CD4-positive, alpha-beta T cell treated with Interleukin-10 for 1 hour (primary cell): ENCODE measurements around the gene ATP8B3.
"Not testable (repeated sequence)": the region's sequence is repeated elsewhere in the genome, so short reads cannot be mapped to it uniquely, and the experiment has no call there.

ENCODE experiments used
- DNase-seq: peaks from one replicate; pipeline ENCODE4 v3.0.0-alpha.2; 2020

The ATP8B3 gene

GRCh38 chr19:1815605-1816529, 3.8 kb upstream of the ATP8B3 start:
- no peak for DNase-seq

DNA sequence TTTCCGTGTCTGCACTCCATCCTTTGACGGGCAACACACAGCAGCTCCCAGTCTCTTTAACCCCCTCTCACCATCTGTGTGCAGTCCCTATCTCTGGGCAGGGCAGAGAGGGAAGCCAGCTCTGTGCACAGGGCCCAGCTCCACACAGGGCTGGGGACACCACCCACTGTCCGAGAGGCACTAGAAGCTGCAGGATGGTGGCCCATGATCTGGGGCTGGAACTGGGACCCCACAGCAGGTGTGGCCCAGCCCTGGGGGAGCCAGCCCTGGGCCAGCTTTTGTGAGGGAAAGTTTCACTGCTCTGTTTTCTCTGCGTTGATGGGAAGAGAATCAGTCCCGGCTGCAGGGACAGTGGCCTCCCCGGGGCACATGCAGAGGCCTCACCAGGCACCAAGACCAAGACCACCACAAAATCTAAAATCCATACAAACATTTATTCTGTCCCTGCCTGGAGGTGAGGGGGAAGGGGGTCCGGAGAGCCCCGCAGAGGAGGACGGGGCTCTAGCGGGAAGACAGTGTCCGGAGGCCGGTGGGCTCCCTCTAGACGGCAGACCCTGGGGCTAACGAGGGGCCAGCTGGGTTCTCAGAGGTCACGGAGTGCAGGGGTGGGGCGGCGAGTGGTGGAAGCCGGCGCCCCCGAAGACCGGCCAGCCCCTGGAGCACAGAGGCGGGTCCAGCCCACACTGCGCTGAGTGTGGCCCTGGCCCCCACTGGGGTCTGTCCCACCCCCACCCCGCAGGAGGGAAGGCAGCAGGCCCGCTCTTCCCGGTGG, 2.9 kb upstream of the ATP8B3 start:
- DNase-seq: no peak

DNA sequence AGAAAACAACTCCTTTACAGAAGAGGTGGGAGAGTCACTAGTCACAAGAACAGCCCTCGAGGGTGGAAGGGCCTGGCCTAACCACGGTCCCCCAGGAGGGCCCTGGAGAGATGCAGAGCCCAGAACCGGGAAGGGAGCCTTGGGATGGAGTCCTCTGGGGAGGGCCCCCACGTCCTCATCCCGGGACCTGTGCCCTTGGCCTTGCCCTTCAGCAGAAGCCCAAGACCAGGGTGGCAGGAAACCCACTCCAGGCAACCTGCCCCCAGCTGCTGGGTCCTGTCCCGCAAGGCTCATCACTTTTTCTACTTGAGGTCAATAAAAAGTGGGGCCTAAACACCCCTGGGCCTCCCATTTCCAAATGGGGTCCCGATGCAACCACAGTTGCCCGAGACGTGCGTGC, 2.3 kb upstream of the ATP8B3 start:
- no peak for DNase-seq

- DNase-seq: no peak
These were observed 1.4 kb upstream of the ATP8B3 start for GRCh38 chr19:1813192-1814182.

- peak; percentile 92 for DNase-seq
These were observed 533 bp upstream of the ATP8B3 start for GRCh38 chr19:1812426-1813191.

- peak; percentile 26 for DNase-seq
These were observed 593 bp downstream of the ATP8B3 start for GRCh38 chr19:1811472-1811894.

DNA sequence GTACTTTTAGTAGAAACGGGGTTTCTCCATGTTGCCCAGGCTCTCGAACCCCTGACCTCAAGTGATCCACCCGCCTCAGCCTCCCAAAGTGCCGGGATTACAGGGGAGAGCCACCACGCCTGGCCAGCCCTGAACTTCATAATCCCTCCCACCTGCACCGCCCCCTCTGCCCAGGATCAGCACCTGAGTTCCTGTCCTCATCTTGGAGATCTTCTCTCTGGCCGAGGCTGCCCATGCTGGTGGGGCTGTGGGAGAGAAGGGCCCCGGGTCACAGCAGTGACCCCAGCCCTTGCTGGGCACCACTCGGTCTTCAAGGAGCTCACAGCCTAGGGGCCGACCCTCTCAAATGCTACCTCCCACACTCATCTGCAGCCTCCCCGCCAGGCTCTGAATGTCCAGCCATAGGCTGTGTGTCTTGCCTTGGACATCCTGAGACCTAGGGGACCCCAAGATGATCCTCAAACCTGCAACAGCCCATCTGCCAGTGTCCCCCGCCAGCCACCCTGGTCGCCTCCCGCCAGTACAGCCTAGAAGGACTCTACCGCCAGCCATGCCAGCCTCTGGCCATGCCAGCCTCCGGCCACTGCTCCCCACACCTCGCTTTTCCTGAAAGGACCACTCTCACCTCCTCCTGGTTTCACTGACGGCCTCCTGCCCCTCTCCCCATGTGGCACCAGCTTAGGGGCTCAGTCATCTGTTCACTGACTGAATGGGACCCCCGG, 1.5 kb downstream of the ATP8B3 start:
- DNase-seq: no peak

- no peak for DNase-seq
These were observed 2.4 kb downstream of the ATP8B3 start for GRCh38 chr19:1809678-1810077.

DNA sequence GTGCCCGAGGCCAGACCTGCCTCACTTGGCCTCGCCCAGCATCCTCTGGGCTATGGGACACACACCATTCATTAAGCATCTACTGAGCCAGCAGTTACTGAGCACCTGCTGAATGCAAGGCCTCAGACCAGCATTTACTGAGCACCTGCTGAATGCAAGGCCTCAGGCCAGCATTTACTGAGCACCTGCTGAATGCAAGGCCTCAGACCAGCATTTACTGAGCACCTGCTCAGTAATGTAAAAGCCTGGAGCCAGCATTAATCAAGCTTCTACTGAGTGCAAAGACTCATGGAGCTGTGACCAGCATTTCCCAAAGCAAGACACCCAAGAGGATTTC, 3.7 kb downstream of the ATP8B3 start:
- no peak for DNase-seq

DNA sequence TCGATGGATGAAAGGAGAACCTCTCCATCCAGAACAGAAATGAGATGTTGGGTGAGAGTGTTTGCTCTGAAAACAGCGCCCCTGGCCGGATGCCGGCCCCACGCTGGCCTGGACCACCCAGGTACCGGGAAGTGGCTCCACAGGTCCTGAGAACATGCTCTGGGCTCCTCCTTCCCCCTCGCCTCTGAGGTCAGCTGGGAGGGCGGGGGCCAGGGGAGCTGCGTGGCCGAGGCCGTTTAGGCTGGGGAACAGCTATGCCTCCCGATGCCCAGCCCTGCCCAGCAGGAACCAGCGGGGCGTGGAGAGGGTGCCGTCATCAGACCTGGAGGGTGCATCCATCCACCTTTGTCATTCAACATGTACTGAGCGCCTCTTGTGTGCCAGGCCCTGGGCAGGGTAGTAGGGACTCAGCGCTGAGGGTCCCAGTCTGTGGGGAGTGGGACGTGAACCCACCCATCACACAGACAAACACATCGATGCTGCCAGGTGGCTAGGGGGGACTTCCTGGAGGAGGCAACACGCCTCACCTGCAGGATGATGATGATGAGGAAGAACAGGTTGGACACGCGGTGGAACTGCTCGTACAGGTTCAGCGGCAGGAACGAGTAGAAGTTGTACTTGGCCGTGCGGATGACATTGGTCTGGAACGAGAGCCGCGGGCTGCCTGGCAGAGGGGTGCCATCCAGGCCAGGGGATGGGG, 4.2 kb downstream of the ATP8B3 start:
- DNase-seq: no peak

DNA sequence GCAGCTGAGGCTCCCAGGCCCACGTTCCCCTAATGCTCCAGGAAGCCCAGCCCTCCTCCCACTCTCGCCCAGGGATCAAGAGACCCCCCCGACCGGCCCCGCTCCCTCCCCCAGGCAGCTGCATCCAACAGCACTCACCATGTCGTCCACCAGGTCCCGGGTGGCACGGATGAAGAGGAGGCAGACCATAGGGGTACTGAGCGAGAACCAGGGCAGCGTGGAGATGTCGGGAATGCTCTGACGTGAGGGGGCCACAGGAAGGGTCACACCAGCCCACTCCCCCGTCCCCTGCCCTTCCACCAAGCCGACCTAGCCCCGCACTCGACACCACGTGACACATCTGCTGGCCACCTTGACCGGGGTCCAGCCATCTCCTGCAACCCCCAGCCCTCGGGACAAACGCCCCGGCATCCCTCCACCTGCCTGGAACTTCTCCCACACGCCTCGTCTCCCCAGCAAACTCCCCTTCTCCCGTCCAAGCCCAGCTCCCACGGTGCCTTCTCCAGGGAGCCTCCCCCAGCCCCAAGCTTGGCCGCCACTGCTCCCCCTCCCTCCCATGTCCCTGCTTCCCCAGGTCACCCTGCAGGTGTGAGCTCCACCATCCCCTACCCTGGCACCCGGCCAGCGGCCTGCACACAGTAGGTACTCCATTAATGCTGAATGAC, 4.9 kb downstream of the ATP8B3 start:
- no peak for DNase-seq

DNA sequence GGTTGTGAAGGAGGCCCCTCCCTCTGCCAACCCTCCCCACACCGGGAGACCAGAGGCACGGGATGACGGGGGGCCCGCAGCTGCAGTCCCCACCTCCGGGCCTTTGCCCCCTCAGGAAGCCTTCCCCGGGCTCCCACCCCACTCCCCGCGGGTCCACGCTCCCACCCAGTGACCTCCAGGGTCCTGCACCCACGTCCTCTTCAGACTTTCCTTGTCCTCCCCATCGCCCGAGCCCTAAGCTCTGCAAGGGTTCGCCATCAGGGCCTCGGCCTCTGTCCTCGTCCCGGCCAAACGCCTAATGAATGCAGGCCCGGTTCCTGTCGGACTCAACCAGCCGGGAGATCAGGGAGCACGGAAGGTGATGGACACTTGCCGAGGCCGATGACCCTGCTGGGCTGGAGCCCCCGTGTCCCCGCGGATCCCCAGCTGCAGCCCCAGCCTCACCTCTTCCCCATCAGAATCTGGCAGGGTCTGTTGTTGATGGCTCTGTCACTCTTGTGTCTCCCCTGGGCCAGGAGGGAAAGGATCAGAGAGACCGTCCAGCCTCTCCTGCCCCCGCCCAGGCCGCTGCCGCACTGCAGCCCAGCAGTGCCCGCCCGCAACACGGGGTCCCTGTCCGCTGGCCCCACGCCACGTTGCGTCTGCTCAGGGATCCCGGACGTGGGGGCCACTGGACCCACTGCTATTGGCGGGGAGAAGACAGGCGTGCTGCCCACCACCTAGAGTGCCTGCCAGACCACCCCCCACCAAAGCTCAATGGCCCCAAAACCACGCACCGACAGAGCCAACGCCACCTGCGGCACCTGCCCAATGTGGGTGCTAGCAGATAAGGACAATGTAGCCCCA, 5.7 kb downstream of the ATP8B3 start:
- no peak for DNase-seq

DNA sequence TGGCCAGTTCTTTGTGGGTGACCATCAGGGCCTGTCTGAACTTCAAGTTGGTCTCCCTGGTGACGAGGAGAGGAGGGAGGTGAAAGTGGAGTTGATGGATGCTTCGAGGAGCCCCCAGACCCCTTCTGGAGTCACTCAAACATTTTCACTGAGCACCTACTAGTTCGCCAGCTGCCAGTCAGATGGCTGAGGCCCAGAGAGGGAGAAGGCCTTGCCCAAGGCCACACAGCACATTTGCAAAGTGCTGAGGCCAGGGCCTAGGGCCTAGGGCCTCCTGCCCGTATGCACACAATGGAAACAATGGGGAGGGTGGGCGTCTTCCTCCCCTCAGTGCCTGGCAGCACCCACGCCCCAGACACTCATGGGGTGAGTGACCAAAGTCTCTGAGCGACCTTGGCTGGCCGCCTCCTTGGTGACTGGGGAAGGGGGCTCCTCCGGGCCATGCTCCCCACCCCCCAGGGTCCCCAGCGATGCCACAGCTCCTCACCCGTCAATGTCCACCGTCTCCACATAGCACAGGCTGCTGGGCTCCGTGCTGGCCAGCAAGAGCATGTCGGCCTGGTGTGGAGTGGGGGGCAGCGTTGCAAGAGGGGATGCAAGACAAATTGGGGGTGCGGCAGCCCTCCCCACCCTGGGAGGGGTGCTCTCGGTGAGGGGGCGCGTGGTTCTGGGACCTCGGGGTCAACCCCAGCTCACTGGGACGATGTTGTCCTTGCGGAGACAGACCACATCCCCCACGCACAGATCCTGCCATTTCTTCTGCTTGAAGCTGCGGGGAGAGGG, 6.5 kb downstream of the ATP8B3 start:
- no peak for DNase-seq

DNA sequence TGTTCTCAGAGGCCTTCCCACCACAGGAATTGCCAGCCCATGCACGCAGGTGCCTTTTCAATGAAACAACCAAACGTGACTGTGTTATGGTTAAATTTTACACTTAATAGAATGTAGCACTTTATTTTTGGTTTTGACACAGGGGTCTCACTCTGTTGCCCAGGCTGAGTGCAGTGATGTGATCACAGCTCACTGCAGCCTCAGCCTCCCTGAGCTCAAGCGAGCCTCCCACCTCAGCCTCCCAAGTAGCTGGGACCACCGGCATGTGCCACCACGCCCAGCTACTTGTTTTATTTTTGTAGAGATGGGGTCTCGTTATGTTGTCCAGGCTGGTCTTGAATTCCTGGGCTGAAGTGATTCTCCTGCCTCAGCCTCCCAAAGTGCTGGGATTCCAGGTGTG, 7.2 kb downstream of the ATP8B3 start:
- no peak for DNase-seq

GRCh38 chr19:1799695-1800342, 12.3 kb downstream of the ATP8B3 start:
- DNase-seq: no peak

DNA sequence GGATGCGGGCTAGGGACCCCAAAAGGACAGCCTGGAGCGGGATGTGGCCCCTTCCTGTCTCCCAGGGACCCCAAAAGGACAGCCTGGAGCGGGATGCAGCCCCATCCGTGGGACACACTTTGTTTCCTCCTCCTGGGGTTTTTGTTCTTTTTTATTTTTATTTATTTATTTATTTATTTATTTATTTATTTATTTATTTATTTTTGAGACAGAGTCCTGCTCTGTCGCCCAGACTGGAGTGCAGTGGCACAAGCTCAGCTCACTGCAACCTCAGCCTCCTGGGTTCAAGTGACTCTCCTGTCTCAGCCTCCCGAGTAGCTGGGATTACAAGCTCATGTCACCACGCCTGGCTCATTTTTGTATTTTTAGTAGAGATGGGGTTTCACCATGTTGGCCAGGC, 14.8 kb downstream of the ATP8B3 start:
- DNase-seq: not testable (repeated sequence)

DNA sequence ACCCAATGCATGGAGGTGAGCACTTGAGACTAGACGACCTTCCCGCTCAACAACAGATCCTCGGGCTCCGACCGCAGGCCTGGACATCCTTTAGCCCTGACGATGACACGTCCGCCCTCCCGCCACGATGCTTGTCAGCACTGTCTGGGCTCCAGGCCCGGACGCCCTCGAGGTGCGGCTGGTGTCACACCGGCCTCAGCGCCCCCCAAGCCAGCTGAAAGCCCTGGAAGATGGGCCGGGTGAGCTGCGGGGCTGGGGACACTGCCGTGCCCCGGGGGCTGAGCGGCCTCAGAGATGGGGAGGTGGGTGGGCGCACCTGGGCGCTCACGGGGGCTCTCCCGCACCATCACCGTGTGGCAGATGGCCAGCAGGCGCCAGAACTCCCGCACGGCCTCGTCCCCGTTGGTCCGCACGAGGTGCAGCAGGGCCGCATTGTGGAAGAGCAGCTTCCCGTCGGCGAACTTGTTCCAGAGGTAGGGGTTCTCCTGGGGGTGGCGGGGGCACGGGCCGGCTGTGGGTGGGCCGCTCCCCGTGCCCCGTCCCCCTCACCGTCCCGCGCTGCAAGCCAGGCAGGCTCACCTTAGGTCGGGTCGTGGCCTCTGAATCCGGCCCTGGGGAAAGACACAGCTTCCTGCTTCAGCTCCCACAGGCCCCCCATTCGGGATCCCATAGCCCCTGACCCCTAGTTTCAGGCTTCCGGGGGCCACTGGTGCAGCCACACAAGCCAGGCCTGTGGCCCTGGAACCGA, 15.5 kb downstream of the ATP8B3 start:
- no peak for DNase-seq
